Inflammatory macrophage treated with lipopolysaccharide for 4 hours (primary cell): ENCODE data around the gene GPC5.
"Not testable (repeated sequence)": the region's sequence is repeated elsewhere in the genome, so short reads cannot be mapped to it uniquely, and the experiment has no call there.

Experiments
- DNase-seq: peaks from one replicate; pipeline ENCODE4 v3.0.0-alpha.2; 2020

Gene GPC5

GRCh38 chr13:91726671-91727070 is 328.2 kb downstream of the GPC5 start:
- DNase-seq, result no peak

GRCh38 chr13:91729859-91730258 is 331.4 kb downstream of the GPC5 start:
- DNase-seq, result no peak

- no peak for DNase-seq
These were observed 341.3 kb downstream of the GPC5 start for GRCh38 chr13:91739751-91740150.

GRCh38 chr13:91740756-91741155 is 342.3 kb downstream of the GPC5 start:
- DNase-seq, result no peak

GRCh38 chr13:91741925-91742324 is 343.5 kb downstream of the GPC5 start:
- no peak for DNase-seq

- DNase-seq, result no peak
These were observed 345.9 kb downstream of the GPC5 start for GRCh38 chr13:91744284-91744683.

- no peak for DNase-seq
These were observed 347.5 kb downstream of the GPC5 start for GRCh38 chr13:91745967-91746366.

GRCh38 chr13:91747186-91747585 is 348.8 kb downstream of the GPC5 start:
- DNase-seq, result no peak

GRCh38 chr13:91748416-91749089 is 350.1 kb downstream of the GPC5 start:
- no peak for DNase-seq

GRCh38 chr13:91758724-91759123 is 360.3 kb downstream of the GPC5 start:
- no peak for DNase-seq

GRCh38 chr13:91762957-91763356 is 364.5 kb downstream of the GPC5 start:
- DNase-seq, result no peak

- DNase-seq, result no peak
These were observed 366.1 kb downstream of the GPC5 start for GRCh38 chr13:91764527-91764926.

- no peak for DNase-seq
These were observed 369.2 kb downstream of the GPC5 start for GRCh38 chr13:91767651-91768050.

- no peak for DNase-seq
These were observed 370.3 kb downstream of the GPC5 start for GRCh38 chr13:91768746-91769145.

GRCh38 chr13:91771229-91771628 is 372.8 kb downstream of the GPC5 start:
- no peak for DNase-seq

- no peak for DNase-seq
These were observed 375.3 kb downstream of the GPC5 start for GRCh38 chr13:91773591-91774227.

- no peak for DNase-seq
These were observed 376.0 kb downstream of the GPC5 start for GRCh38 chr13:91774397-91774796.

GRCh38 chr13:91776611-91777193 is 378.3 kb downstream of the GPC5 start:
- DNase-seq, result no peak

- DNase-seq, result no peak
These were observed 379.7 kb downstream of the GPC5 start for GRCh38 chr13:91778123-91778522.

GRCh38 chr13:91781982-91782691 is 383.7 kb downstream of the GPC5 start:
- DNase-seq, result not testable (repeated sequence)

GRCh38 chr13:91785431-91786119 is 387.2 kb downstream of the GPC5 start:
- DNase-seq, result no peak

GRCh38 chr13:91792054-91792453 is 393.6 kb downstream of the GPC5 start:
- DNase-seq, result no peak

GRCh38 chr13:91797567-91797966 is 399.1 kb downstream of the GPC5 start:
- no peak for DNase-seq
